ENCODE data around the gene TBL1XR1.
"Not testable (repeated sequence)": the region's sequence is repeated elsewhere in the genome, so short reads cannot be mapped to it uniquely, and the experiment has no call there.

Gene TBL1XR1

GRCh38 chr3:177057768-177058167 is 139.5 kb downstream of the TBL1XR1 start:
- no peak for DNase-seq

- DNase-seq, result no peak
These were observed 140.4 kb downstream of the TBL1XR1 start for GRCh38 chr3:177056927-177057326.

GRCh38 chr3:177055605-177056571 is 141.4 kb downstream of the TBL1XR1 start:
- DNase-seq, result no peak

- DNase-seq, result no peak
These were observed 144.2 kb downstream of the TBL1XR1 start for GRCh38 chr3:177053107-177053506.

- peak; percentile 47 for DNase-seq
These were observed 145.9 kb downstream of the TBL1XR1 start for GRCh38 chr3:177051411-177051810.

- DNase-seq, result peak; percentile 78
These were observed 146.6 kb downstream of the TBL1XR1 start for GRCh38 chr3:177050501-177051237.

GRCh38 chr3:177045767-177046166 is 151.5 kb downstream of the TBL1XR1 start:
- DNase-seq, result no peak

GRCh38 chr3:177045222-177045621 is 152.1 kb downstream of the TBL1XR1 start:
- DNase-seq, result no peak

GRCh38 chr3:177041730-177042551 is 155.3 kb downstream of the TBL1XR1 start:
- DNase-seq, result no peak

GRCh38 chr3:177041021-177041729 is 156.1 kb downstream of the TBL1XR1 start:
- DNase-seq, result peak; percentile 29

GRCh38 chr3:177039490-177040274 is 157.6 kb downstream of the TBL1XR1 start:
- no peak for DNase-seq

- no peak for DNase-seq
These were observed 160.0 kb downstream of the TBL1XR1 start for GRCh38 chr3:177037241-177037640.

- peak; percentile 44 for DNase-seq
These were observed 161.6 kb downstream of the TBL1XR1 start for GRCh38 chr3:177035676-177036075.

GRCh38 chr3:177034832-177035475 is 162.3 kb downstream of the TBL1XR1 start:
- DNase-seq, result no peak

- DNase-seq, result no peak
These were observed 170.6 kb downstream of the TBL1XR1 start for GRCh38 chr3:177026505-177027277.

GRCh38 chr3:177015881-177016280 is 181.4 kb downstream of the TBL1XR1 start:
- no peak for DNase-seq

- DNase-seq, result no peak
These were observed 183.5 kb downstream of the TBL1XR1 start for GRCh38 chr3:177013681-177014280.

GRCh38 chr3:177005718-177006405 is 191.4 kb downstream of the TBL1XR1 start:
- DNase-seq, result no peak

GRCh38 chr3:177000159-177000558 is 197.1 kb downstream of the TBL1XR1 start:
- DNase-seq, result not testable (repeated sequence)

Measured in NCI-H2029 treated with DMSO at 0.1 percent for 48 hours (cell line).